ENCODE results near the gene FCF1.

FCF1 gene

GRCh38 chr14:74697011-74697410, 15.9 kb upstream of the FCF1 start:
- in situ Hi-C loops (cut with MboI; ENCODE audit: low sequenced_read_pairs, unreplicated experiment): no loop called here
- no peak for DNase-seq (ENCODE audit: low spot score)
- TF ChIP-seq CTCF (IDR thresholded peaks at IDR 0.05; ENCODE audit: borderline replicate concordance, control extremely low read depth, extremely low read depth, insufficient read depth, missing control alignments): no peak

GRCh38 chr14:74697543-74697942, 15.4 kb upstream of the FCF1 start:
- DNase-seq (ENCODE audit: low spot score): no peak

GRCh38 chr14:74697976-74698375, 15.0 kb upstream of the FCF1 start:
- no peak for TF ChIP-seq CTCF (IDR thresholded peaks at IDR 0.05; ENCODE audit: borderline replicate concordance, control extremely low read depth, extremely low read depth, insufficient read depth, missing control alignments)

More at GRCh38 chr14:74697543-74697942, 15.4 kb upstream of the FCF1 start:
- TF ChIP-seq CTCF (IDR thresholded peaks at IDR 0.05; ENCODE audit: borderline replicate concordance, control extremely low read depth, extremely low read depth, insufficient read depth, missing control alignments): no peak
- in situ Hi-C loops (cut with MboI; ENCODE audit: low sequenced_read_pairs, unreplicated experiment): no loop called here

GRCh38 chr14:74698465-74698864, 14.5 kb upstream of the FCF1 start:
- DNase-seq (ENCODE audit: low spot score): no peak
- no peak for TF ChIP-seq CTCF (IDR thresholded peaks at IDR 0.05; ENCODE audit: borderline replicate concordance, control extremely low read depth, extremely low read depth, insufficient read depth, missing control alignments)
- in situ Hi-C loops (cut with MboI; ENCODE audit: low sequenced_read_pairs, unreplicated experiment): no loop called here

More at GRCh38 chr14:74697976-74698375, 15.0 kb upstream of the FCF1 start:
- DNase-seq (ENCODE audit: low spot score): no peak
- in situ Hi-C loops (cut with MboI; ENCODE audit: low sequenced_read_pairs, unreplicated experiment): no loop called here

- no peak for DNase-seq (ENCODE audit: low spot score)
- in situ Hi-C loops (cut with MboI; ENCODE audit: low sequenced_read_pairs, unreplicated experiment): no loop called here
- no peak for TF ChIP-seq CTCF (IDR thresholded peaks at IDR 0.05; ENCODE audit: borderline replicate concordance, control extremely low read depth, extremely low read depth, insufficient read depth, missing control alignments)
Measured at GRCh38 chr14:74702293-74702692, 10.7 kb upstream of the FCF1 start.

GRCh38 chr14:74703043-74703442, 9.9 kb upstream of the FCF1 start:
- DNase-seq (ENCODE audit: low spot score): no peak
- in situ Hi-C loops (cut with MboI; ENCODE audit: low sequenced_read_pairs, unreplicated experiment): no loop called here
- no peak for TF ChIP-seq CTCF (IDR thresholded peaks at IDR 0.05; ENCODE audit: borderline replicate concordance, control extremely low read depth, extremely low read depth, insufficient read depth, missing control alignments)

GRCh38 chr14:74704656-74705055, 8.3 kb upstream of the FCF1 start:
- in situ Hi-C loops (cut with MboI; ENCODE audit: low sequenced_read_pairs, unreplicated experiment): no loop called here
- no peak for TF ChIP-seq CTCF (IDR thresholded peaks at IDR 0.05; ENCODE audit: borderline replicate concordance, control extremely low read depth, extremely low read depth, insufficient read depth, missing control alignments)
- DNase-seq (ENCODE audit: low spot score): no peak

Data from GM13976 (cell line).